Measurements from ENCODE around the gene CDR2. TPM values are rescaled to one million over a fixed set of nuclear protein-coding genes. Genes with fewer than 3 reads are reported as not detected.
"Not testable (repeated sequence)": the region's sequence is repeated elsewhere in the genome, so short reads cannot be mapped to it uniquely, and the experiment has no call there.

Gene CDR2
- total RNA-seq, 1 donor from 2014 or later, result 33.9 TPM

GRCh38 chr16:22353191-22353919, 21.1 kb downstream of the CDR2 start:
- H3K27me3 ChIP-seq, result no peaks in the 10 kb centered on the region
- peak overlapping the region; percentile 52 for H3K27ac ChIP-seq
- no peak for DNase-seq (ENCODE audit: extremely low spot score in 2 of 2)
- no peak overlapping the region for H3K4me3 ChIP-seq
- intact Hi-C loops (cut with DNase I), result no loop called here
- no peaks in the 10 kb centered on the region for H3K9me3 ChIP-seq
- H3K4me1 ChIP-seq, result peaks cover 24% of the 10 kb centered on the region
- peaks cover 0 to 10% of the 10 kb centered on the region in 2 donors for H3K36me3 ChIP-seq
- TF ChIP-seq CTCF (IDR thresholded peaks at IDR 0.05), result no peak
- no peak for TF ChIP-seq POLR2AphosphoS5 (IDR thresholded peaks at IDR 0.05; ENCODE audit: insufficient read depth in 1 of 2, low read depth in 1 of 2)
- no peak for TF ChIP-seq POLR2A (IDR thresholded peaks at IDR 0.05)

- no peak for DNase-seq (ENCODE audit: extremely low spot score in 2 of 2)
- Histone ChIP-seq H3K27ac (peak overlapping the region; percentile 52), H3K4me1 (peaks cover 24% of the 10 kb centered on the region), H3K4me3 (no peak overlapping the region), H3K9me3 (no peaks in the 10 kb centered on the region), H3K36me3 (peaks cover 0 to 17% of the 10 kb centered on the region in 2 donors), H3K27me3 (no peaks in the 10 kb centered on the region)
- intact Hi-C loops (cut with DNase I), result no loop called here
- TF ChIP-seq CTCF (IDR thresholded peaks at IDR 0.05) (no peak), POLR2AphosphoS5 (IDR thresholded peaks at IDR 0.05; ENCODE audit: insufficient read depth in 1 of 2, low read depth in 1 of 2) (no peak), POLR2A (IDR thresholded peaks at IDR 0.05) (no peak)
These were observed 21.7 kb downstream of the CDR2 start for GRCh38 chr16:22352723-22353122.

GRCh38 chr16:22352140-22352539, 22.3 kb downstream of the CDR2 start:
- H3K4me1 ChIP-seq, result peaks cover 24% of the 10 kb centered on the region
- no peak for DNase-seq (ENCODE audit: extremely low spot score in 2 of 2)
- H3K27ac ChIP-seq, result no peak overlapping the region
- no peak for TF ChIP-seq POLR2A (IDR thresholded peaks at IDR 0.05)
- no peak for TF ChIP-seq CTCF (IDR thresholded peaks at IDR 0.05)
- TF ChIP-seq POLR2AphosphoS5 (IDR thresholded peaks at IDR 0.05; ENCODE audit: insufficient read depth in 1 of 2, low read depth in 1 of 2), result no peak
- H3K9me3 ChIP-seq, result no peaks in the 10 kb centered on the region
- no peaks in the 10 kb centered on the region for H3K27me3 ChIP-seq
- H3K36me3 ChIP-seq, result peaks cover 0 to 22% of the 10 kb centered on the region in 2 donors
- intact Hi-C loops (cut with DNase I), result no loop called here
- no peak overlapping the region for H3K4me3 ChIP-seq

- H3K9me3 ChIP-seq; H3K4me3 ChIP-seq; H3K27me3 ChIP-seq; DNase-seq (ENCODE audit: extremely low spot score in 2 of 2); intact Hi-C loops (cut with DNase I); H3K27ac ChIP-seq: not testable (repeated sequence)
- Histone ChIP-seq H3K4me1 (peaks cover 24% of the 10 kb centered on the region), H3K36me3 (peaks cover 0 to 34% of the 10 kb centered on the region in 2 donors)
These were observed 23.4 kb downstream of the CDR2 start for GRCh38 chr16:22351017-22351416.

GRCh38 chr16:22348291-22348690, 26.1 kb downstream of the CDR2 start:
- peaks cover 0 to 35% of the 10 kb centered on the region in 2 donors for H3K36me3 ChIP-seq
- intact Hi-C loops (cut with DNase I), result no loop called here
- no peak overlapping the region for H3K4me3 ChIP-seq
- H3K9me3 ChIP-seq, result no peaks in the 10 kb centered on the region
- TF ChIP-seq POLR2A (IDR thresholded peaks at IDR 0.05), result no peak
- TF ChIP-seq POLR2AphosphoS5 (IDR thresholded peaks at IDR 0.05; ENCODE audit: insufficient read depth in 1 of 2, low read depth in 1 of 2), result no peak
- no peak for TF ChIP-seq CTCF (IDR thresholded peaks at IDR 0.05)
- H3K27me3 ChIP-seq, result no peaks in the 10 kb centered on the region
- H3K27ac ChIP-seq, result no peak overlapping the region
- H3K4me1 ChIP-seq, result peaks cover 10% of the 10 kb centered on the region
- DNase-seq (ENCODE audit: extremely low spot score in 2 of 2), result no peak
